ENCODE measurements around the gene KIT.

Gene KIT

DNA sequence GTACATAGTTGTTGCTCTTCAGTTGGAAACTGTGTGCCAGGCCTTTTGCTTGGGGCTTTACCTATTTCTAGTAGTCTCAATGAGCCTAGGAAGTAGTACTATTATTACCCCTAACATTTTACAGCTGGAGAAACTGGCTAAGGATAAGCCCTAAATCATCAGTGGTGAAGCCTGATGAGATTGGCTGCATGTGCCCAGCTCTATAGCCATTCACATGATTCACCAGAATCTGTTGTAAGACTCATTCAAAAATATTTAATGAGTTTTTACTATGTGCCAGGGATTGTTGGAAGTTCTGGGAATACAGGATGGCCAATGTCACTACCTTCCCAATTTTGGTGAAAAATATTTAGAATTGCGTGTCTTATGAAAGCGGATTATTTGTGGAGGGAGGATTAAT lies 2.8 kb downstream of the KIT start:
- no peak for DNase-seq (ENCODE audit: low read depth in 2 of 2)

DNA sequence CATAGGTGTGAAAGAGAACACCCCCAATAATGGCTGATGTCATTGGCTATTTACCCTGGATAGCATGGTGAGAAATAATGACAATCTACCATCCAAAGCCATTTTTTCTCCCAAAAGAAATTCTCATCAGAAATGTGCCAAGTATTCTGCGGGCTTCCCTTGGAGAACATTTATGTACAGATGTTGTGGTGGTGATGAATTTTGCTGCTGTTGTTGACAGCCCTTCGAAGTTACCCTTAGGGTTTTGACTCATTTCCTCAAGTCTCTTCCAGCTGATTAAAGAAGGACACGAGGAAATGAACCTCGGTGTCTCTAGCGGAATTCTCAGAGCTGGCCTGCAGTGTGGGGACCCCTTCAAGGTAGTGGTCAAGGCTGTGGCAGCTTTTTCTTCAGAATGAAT lies 3.4 kb downstream of the KIT start:
- DNase-seq (ENCODE audit: low read depth in 2 of 2), result no peak

- no peak for DNase-seq (ENCODE audit: low read depth in 2 of 2)
Measured at GRCh38 chr4:54661686-54662085, 3.9 kb downstream of the KIT start.

GRCh38 chr4:54662123-54662522 lies 4.4 kb downstream of the KIT start:
- DNase-seq (ENCODE audit: low read depth in 2 of 2), result no peak

DNA sequence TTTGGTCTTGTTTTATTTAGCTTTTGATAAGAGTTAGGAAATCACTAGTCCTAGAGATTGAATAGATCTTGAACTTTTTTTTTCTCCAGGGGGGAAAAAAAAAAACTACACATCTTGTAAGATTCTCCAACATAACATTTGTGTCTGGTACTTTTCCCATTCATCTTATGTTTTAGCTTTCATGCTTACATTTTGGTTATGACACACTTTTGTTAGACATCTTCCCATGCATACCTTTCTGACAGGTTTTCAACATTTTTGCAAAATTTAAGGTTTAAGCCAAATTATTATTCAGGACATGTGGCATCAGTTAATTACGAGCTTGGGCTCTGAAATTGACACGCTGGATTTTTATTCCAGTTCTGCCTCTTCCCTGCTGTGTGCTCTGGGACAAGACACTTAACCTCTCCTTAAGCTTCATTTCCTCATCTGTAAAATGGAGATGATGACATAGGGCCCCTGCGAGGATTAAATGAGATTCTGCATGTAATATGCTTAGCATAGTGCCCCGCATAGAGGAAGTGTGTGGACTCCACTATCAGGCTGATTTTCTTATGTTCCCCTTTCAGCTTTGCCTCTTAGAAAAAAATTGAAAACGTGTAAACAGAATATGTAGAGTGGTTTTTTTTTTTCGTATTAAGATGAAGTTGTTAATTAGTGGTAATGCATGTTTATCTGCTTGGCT lies 5.3 kb downstream of the KIT start:
- DNase-seq (ENCODE audit: low read depth in 2 of 2), result no peak

DNA sequence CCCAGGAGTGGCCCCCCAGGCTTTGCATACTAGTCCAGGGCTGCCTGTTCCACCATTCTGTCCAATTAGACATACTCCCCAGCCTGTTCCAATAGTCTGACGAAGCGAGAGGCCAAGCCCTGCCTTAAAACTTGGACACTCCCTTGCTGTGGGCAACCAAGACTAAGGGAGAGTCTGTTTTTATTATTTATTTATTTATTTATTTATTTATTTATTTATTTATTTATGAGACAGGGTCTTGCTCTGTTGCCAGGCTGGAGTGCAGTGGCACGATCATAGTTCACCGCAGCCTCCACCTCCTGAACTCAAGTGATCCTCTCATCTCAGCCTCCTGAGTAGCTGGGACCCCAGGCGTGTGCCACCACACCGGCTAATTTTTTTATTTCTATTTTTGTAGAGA lies 6.6 kb downstream of the KIT start:
- DNase-seq (ENCODE audit: low read depth in 2 of 2), result no peak

GRCh38 chr4:54668014-54668611 lies 10.4 kb downstream of the KIT start:
- DNase-seq (ENCODE audit: low read depth in 2 of 2), result no peak

- DNase-seq (ENCODE audit: low read depth in 2 of 2), result no peak
Measured at GRCh38 chr4:54669831-54670230, 12.1 kb downstream of the KIT start.

GRCh38 chr4:54675721-54676461 lies 18.1 kb downstream of the KIT start:
- no peak for DNase-seq (ENCODE audit: low read depth in 2 of 2)

DNA sequence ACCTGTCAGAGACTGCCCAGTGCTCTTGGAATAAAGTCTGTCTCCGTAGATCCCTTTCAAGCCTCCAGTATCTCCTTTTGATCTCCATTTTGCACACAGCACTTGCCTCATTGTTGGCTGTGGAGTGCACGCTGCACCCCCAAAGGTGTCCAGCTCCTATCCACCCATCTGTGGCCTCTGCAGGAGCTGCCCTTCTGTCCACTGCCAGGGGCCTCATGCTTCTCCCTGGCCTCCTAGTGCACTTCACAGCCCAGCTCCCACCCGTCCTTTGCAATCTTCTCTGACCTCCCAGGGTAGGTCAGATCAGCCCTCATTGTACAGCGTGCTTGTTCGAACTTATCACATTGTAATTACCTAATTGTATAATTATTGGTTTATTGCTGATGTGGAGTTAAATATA lies 18.9 kb downstream of the KIT start:
- DNase-seq (ENCODE audit: low read depth in 2 of 2), result no peak

DNA sequence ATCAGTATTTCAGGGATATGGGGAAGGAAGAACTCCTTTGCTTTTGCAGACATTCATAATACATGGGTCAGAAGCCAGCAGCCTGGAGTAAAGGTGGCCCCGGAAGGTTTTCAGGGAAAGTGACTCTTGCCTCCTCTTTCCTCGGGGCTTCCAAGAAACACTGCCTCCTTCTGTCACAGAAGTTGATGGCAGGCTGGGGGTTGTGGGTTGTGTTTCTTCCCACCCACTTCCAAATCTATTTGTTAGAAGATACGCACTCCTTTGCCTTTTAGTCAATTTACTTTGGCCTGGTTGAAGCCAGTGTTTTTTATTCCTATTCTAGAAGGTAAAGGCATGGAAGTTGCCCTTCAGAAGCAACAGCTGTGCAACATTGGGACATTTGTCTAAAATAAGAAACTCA lies 19.7 kb downstream of the KIT start:
- no peak for DNase-seq (ENCODE audit: low read depth in 2 of 2)

- DNase-seq (ENCODE audit: low read depth in 2 of 2), result no peak
Measured at GRCh38 chr4:54677853-54678650, 20.3 kb downstream of the KIT start.

- no peak for DNase-seq (ENCODE audit: low read depth in 2 of 2)
Measured at GRCh38 chr4:54678826-54679225, 21.1 kb downstream of the KIT start.

GRCh38 chr4:54679813-54680212 lies 22.1 kb downstream of the KIT start:
- DNase-seq (ENCODE audit: low read depth in 2 of 2), result no peak

DNA sequence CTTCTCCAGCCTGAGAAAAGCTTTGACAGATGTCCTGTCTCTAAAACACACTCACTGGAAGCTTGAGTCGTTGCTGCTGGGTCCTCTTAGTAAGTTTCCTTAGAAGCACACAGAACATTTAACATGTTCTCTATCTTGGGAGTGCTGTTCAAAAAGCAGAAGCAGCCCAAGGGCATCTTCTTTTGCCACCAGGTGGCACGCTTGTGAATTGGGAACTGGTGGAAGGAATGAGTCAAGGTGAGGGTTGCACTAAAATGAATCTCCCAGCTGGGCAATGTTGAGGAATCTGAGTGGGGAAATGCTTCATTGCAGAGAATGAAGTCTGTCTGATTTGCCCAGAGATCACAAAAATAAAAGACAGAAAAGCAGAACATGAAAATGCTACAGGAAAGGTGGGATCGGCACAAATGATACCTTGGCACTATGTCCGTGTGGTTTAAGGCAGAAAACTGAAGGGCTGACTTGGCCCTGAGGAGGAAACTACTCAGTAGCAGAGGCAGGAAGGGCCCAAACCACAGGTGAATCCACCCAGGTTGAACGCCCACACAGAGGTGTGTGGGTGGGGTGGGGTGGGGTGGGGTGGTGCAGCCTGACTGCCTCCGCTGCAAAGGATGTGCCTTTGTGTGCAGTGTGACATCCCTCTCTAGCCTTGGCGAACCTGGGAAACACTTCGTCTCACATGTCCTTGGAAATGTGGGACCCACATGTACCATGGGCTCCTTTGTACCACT lies 26.0 kb downstream of the KIT start:
- DNase-seq (ENCODE audit: low read depth in 2 of 2), result peak; percentile 10 to 18

DNA sequence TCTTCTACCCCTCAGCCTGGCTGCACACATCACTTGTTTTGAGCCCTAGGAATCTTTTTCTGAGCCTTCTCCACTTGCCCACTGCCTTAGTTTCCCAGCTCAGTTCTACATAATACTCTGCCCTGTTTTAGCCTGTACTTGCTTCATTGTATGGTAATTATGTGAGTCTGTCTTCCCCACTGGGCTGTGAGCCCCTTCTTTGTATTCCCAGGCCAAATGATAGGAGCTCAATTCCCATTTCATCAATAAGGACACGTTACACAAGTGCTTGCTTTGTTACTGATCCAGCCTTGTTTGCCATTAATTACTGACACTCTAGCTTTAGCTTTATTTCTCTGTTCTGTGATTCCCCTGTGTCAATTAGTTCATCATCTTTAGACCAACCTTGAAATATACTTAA lies 28.1 kb downstream of the KIT start:
- no peak for DNase-seq (ENCODE audit: low read depth in 2 of 2)

- DNase-seq (ENCODE audit: low read depth in 2 of 2), result no peak
Measured at GRCh38 chr4:54687887-54688841, 30.4 kb downstream of the KIT start.

- no peak for DNase-seq (ENCODE audit: low read depth in 2 of 2)
Measured at GRCh38 chr4:54695337-54695736, 37.6 kb downstream of the KIT start.

DNA sequence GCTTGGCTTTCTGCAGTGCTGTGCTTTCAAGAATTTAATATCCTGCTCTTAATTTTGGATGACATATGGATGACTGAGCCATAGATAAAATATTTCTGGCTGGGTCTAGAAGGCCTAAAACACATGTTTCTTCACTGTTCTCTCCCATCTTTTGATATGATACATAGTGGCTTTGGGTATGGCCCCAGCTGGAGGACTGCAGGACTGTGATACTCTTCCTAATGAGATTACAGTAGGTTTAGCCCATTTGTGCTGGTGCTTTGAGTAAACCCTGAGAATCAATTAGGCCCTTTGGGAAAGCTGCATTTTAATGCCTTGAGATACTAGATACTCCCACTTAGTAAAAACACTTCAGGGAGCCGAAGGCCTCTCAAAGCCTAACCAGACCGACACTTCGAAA lies 38.0 kb downstream of the KIT start:
- DNase-seq (ENCODE audit: low read depth in 2 of 2), result no peak

- DNase-seq (ENCODE audit: low read depth in 2 of 2), result no peak
Measured at GRCh38 chr4:54696649-54697048, 38.9 kb downstream of the KIT start.

DNA sequence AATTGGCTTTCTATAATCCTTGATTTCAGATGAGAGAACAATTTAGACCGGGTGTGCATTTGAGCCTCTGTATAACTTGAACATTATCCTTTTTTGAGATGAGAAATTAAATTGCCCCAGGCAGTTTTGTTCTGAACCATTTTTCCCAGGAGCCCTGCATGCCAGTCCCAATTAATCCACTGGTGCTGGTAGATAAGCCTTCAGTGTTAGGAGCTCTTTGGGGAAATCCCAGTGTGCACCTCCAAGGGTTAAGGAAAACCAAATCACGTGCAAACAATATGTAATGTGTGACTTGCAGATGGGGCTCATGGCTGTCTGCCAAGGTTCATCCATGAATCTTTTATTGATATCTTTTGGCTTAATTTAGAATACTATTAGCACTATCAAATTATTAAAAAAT lies 43.2 kb downstream of the KIT start:
- no peak for DNase-seq (ENCODE audit: low read depth in 2 of 2)

Data from activated CD8-positive, alpha-beta memory T cell treated with anti-CD3 and anti-CD28 coated beads for 4 hours (primary cell).